ENCODE measurements around the gene ITM2A. TPM values are rescaled to one million over a fixed set of nuclear protein-coding genes. Genes with fewer than 3 reads are reported as not detected.

Gene ITM2A
- total RNA-seq, 1 donor, result not detected

- Histone ChIP-seq H3K27me3 (ENCODE audit: insufficient read depth, low read length) (no peaks in the 10 kb centered on the region), H2AFZ (ENCODE audit: low read length) (no peak overlapping the region), H3K36me3 (ENCODE audit: insufficient read depth, low read length) (no peaks in the 10 kb centered on the region), H3K4me3 (ENCODE audit: insufficient read depth, low read length) (no peak overlapping the region), H3K27ac (ENCODE audit: low read depth, low read length) (no peak overlapping the region), H4K20me1 (ENCODE audit: insufficient read depth, low read length) (no peaks in the 10 kb centered on the region), H3K4me2 (ENCODE audit: insufficient read depth, low read length) (no peak overlapping the region), H3K9me3 (ENCODE audit: low read depth, low read length) (no peaks in the 10 kb centered on the region), H3K79me2 (ENCODE audit: insufficient read depth, low read length) (no peaks in the 10 kb centered on the region), H3K4me1 (ENCODE audit: insufficient read depth, low read length) (no peaks in the 10 kb centered on the region)
- no peak for DNase-seq (ENCODE audit: insufficient read length, low spot score, missing footprints)
- TF ChIP-seq CTCF (IDR thresholded peaks at IDR 0.05; ENCODE audit: extremely low read depth, low read depth, low read length), result no peak
These were observed 1.3 kb upstream of the ITM2A start for GRCh38 chrX:79368441-79368840.

GRCh38 chrX:79367907-79368306, 773 bp upstream of the ITM2A start:
- no peaks in the 10 kb centered on the region for H3K79me2 ChIP-seq (ENCODE audit: insufficient read depth, low read length)
- no peak for TF ChIP-seq CTCF (IDR thresholded peaks at IDR 0.05; ENCODE audit: extremely low read depth, low read depth, low read length)
- no peaks in the 10 kb centered on the region for H3K27me3 ChIP-seq (ENCODE audit: insufficient read depth, low read length)

GRCh38 chrX:79366556-79366872, 620 bp downstream of the ITM2A start:
- Histone ChIP-seq H3K27me3 (ENCODE audit: insufficient read depth, low read length) (no peaks in the 10 kb centered on the region), H4K20me1 (ENCODE audit: insufficient read depth, low read length) (no peaks in the 10 kb centered on the region), H3K4me3 (ENCODE audit: insufficient read depth, low read length) (no peak overlapping the region), H3K4me2 (ENCODE audit: insufficient read depth, low read length) (no peak overlapping the region), H3K27ac (ENCODE audit: low read depth, low read length) (no peak overlapping the region), H3K9me3 (ENCODE audit: low read depth, low read length) (no peaks in the 10 kb centered on the region), H2AFZ (ENCODE audit: low read length) (no peak overlapping the region), H3K36me3 (ENCODE audit: insufficient read depth, low read length) (no peaks in the 10 kb centered on the region), H3K4me1 (ENCODE audit: insufficient read depth, low read length) (no peaks in the 10 kb centered on the region), H3K79me2 (ENCODE audit: insufficient read depth, low read length) (no peaks in the 10 kb centered on the region)
- no peak for TF ChIP-seq CTCF (IDR thresholded peaks at IDR 0.05; ENCODE audit: extremely low read depth, low read depth, low read length)
- no peak for DNase-seq (ENCODE audit: insufficient read length, low spot score, missing footprints)

More at GRCh38 chrX:79367907-79368306, 773 bp upstream of the ITM2A start:
- Histone ChIP-seq H3K9me3 (ENCODE audit: low read depth, low read length) (no peaks in the 10 kb centered on the region), H3K36me3 (ENCODE audit: insufficient read depth, low read length) (no peaks in the 10 kb centered on the region), H3K4me3 (ENCODE audit: insufficient read depth, low read length) (no peak overlapping the region), H3K27ac (ENCODE audit: low read depth, low read length) (no peak overlapping the region), H3K4me2 (ENCODE audit: insufficient read depth, low read length) (no peak overlapping the region), H3K4me1 (ENCODE audit: insufficient read depth, low read length) (no peaks in the 10 kb centered on the region), H4K20me1 (ENCODE audit: insufficient read depth, low read length) (no peaks in the 10 kb centered on the region), H2AFZ (ENCODE audit: low read length) (no peak overlapping the region)
- no peak for DNase-seq (ENCODE audit: insufficient read length, low spot score, missing footprints)

GRCh38 chrX:79365591-79365990, 1.5 kb downstream of the ITM2A start:
- Histone ChIP-seq H3K27me3 (ENCODE audit: insufficient read depth, low read length) (no peaks in the 10 kb centered on the region), H3K4me2 (ENCODE audit: insufficient read depth, low read length) (no peak overlapping the region), H3K4me3 (ENCODE audit: insufficient read depth, low read length) (no peak overlapping the region), H3K4me1 (ENCODE audit: insufficient read depth, low read length) (no peaks in the 10 kb centered on the region), H4K20me1 (ENCODE audit: insufficient read depth, low read length) (no peaks in the 10 kb centered on the region), H2AFZ (ENCODE audit: low read length) (no peak overlapping the region), H3K79me2 (ENCODE audit: insufficient read depth, low read length) (no peaks in the 10 kb centered on the region), H3K36me3 (ENCODE audit: insufficient read depth, low read length) (no peaks in the 10 kb centered on the region), H3K27ac (ENCODE audit: low read depth, low read length) (no peak overlapping the region), H3K9me3 (ENCODE audit: low read depth, low read length) (no peaks in the 10 kb centered on the region)
- no peak for TF ChIP-seq CTCF (IDR thresholded peaks at IDR 0.05; ENCODE audit: extremely low read depth, low read depth, low read length)
- no peak for DNase-seq (ENCODE audit: insufficient read length, low spot score, missing footprints)

Measured in osteoblast (primary cell).